Breast epithelium (tissue), 3 donors: Measurements from ENCODE around the gene SEMA4B.

ENCODE experiments used
- POLR2A ChIP-seq: fragments of 450-650 bp; IDR thresholded peaks from one replicate; pipeline ENCODE4 v1.6.1; 2016; ENCODE audit warnings: antibody characterized with exemption, mild to moderate bottlenecking, moderate library complexity
- POLR2AphosphoS5 ChIP-seq, 3 donors: sonication (generic); formaldehyde crosslinking; IDR thresholded peaks; one replicate each; pipeline ENCODE4 v1.6.1; 2017; ENCODE audit warnings: antibody characterized with exemption in 3 of 3
- TF ChIP-seq, protein P1 (sequence below), 3 donors: fragments of 450-650 bp; IDR thresholded peaks; one replicate each; pipeline ENCODE4 v1.5.1; 2016 to 2017; ENCODE audit warnings: antibody characterized with exemption in 3 of 3, mild to moderate bottlenecking in 3 of 3, moderate library complexity in 3 of 3

GRCh38 chr15:90225047-90225446 is 23.9 kb downstream of the SEMA4B start:
- TF ChIP-seq, protein P1, sequence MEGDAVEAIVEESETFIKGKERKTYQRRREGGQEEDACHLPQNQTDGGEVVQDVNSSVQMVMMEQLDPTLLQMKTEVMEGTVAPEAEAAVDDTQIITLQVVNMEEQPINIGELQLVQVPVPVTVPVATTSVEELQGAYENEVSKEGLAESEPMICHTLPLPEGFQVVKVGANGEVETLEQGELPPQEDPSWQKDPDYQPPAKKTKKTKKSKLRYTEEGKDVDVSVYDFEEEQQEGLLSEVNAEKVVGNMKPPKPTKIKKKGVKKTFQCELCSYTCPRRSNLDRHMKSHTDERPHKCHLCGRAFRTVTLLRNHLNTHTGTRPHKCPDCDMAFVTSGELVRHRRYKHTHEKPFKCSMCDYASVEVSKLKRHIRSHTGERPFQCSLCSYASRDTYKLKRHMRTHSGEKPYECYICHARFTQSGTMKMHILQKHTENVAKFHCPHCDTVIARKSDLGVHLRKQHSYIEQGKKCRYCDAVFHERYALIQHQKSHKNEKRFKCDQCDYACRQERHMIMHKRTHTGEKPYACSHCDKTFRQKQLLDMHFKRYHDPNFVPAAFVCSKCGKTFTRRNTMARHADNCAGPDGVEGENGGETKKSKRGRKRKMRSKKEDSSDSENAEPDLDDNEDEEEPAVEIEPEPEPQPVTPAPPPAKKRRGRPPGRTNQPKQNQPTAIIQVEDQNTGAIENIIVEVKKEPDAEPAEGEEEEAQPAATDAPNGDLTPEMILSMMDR (IDR thresholded peaks at IDR 0.05) = no peak
- TF ChIP-seq POLR2AphosphoS5 (IDR thresholded peaks at IDR 0.05) = no peak
- TF ChIP-seq POLR2A = no peak
